ENCODE data around the gene GFRA3.

The GFRA3 gene

GRCh38 chr5:138246822-138247221, 27.6 kb downstream of the GFRA3 start:
- no peak for DNase-seq (ENCODE audit: low spot score)

- DNase-seq (ENCODE audit: low spot score): no peak
Measured at GRCh38 chr5:138246334-138246733, 28.1 kb downstream of the GFRA3 start.

- DNase-seq (ENCODE audit: low spot score): no peak
Measured at GRCh38 chr5:138245717-138246116, 28.7 kb downstream of the GFRA3 start.

GRCh38 chr5:138243794-138244193, 30.6 kb downstream of the GFRA3 start:
- no peak for DNase-seq (ENCODE audit: low spot score)

- peak; percentile 62 for DNase-seq (ENCODE audit: low spot score)
Measured at GRCh38 chr5:138241688-138242571, 32.5 kb downstream of the GFRA3 start.

- no peak for DNase-seq (ENCODE audit: low spot score)
Measured at GRCh38 chr5:138240650-138241385, 33.6 kb downstream of the GFRA3 start.

GRCh38 chr5:138238034-138238433, 36.4 kb downstream of the GFRA3 start:
- no peak for DNase-seq (ENCODE audit: low spot score)

GRCh38 chr5:138234651-138235050, 39.8 kb downstream of the GFRA3 start:
- DNase-seq (ENCODE audit: low spot score): no peak

GRCh38 chr5:138233280-138233679, 41.1 kb downstream of the GFRA3 start:
- DNase-seq (ENCODE audit: low spot score): no peak

- DNase-seq (ENCODE audit: low spot score): no peak
Measured at GRCh38 chr5:138230981-138231589, 43.3 kb downstream of the GFRA3 start.

GRCh38 chr5:138230261-138230660, 44.2 kb downstream of the GFRA3 start:
- no peak for DNase-seq (ENCODE audit: low spot score)

GRCh38 chr5:138229387-138229786, 45.0 kb downstream of the GFRA3 start:
- DNase-seq (ENCODE audit: low spot score): no peak

- no peak for DNase-seq (ENCODE audit: low spot score)
Measured at GRCh38 chr5:138226910-138227309, 47.5 kb downstream of the GFRA3 start.

- DNase-seq (ENCODE audit: low spot score): no peak
Measured at GRCh38 chr5:138224712-138225111, 49.7 kb downstream of the GFRA3 start.

GRCh38 chr5:138223532-138223931, 50.9 kb downstream of the GFRA3 start:
- DNase-seq (ENCODE audit: low spot score): no peak

- no peak for DNase-seq (ENCODE audit: low spot score)
Measured at GRCh38 chr5:138216799-138217198, 57.6 kb downstream of the GFRA3 start.

- DNase-seq (ENCODE audit: low spot score): peak; percentile 97
Measured at GRCh38 chr5:138213161-138214029, 61.0 kb downstream of the GFRA3 start, which contains the start of gene CDC23. CDC23 (minus strand) TSS chr5:138213323; CDS start chr5:138213312, 11 bp downstream.

GRCh38 chr5:138212828-138213160, 61.6 kb downstream of the GFRA3 start:
- peak; percentile 18 for DNase-seq (ENCODE audit: low spot score)

GRCh38 chr5:138210985-138211384, 63.4 kb downstream of the GFRA3 start:
- no peak for DNase-seq (ENCODE audit: low spot score)
